ENCODE measurements around the gene OSBPL6.
"Not testable (repeated sequence)": the region's sequence is repeated elsewhere in the genome, so short reads cannot be mapped to it uniquely, and the experiment has no call there.

OSBPL6 gene

GRCh38 chr2:178163395-178163794 is 30.9 kb upstream of the OSBPL6 start:
- Histone ChIP-seq H3K27ac (no peak overlapping the region), H3K4me3 (no peak overlapping the region), H3K9me3 (ENCODE audit: low read depth, low read length) (no peaks in the 10 kb centered on the region), H3K36me3 (ENCODE audit: insufficient read depth, low read length) (no peaks in the 10 kb centered on the region), H3K9ac (ENCODE audit: insufficient read length) (no peak overlapping the region)
- TF ChIP-seq EZH2 (IDR thresholded peaks at IDR 0.05) (no peak), POLR2AphosphoS5 (IDR thresholded peaks at IDR 0.05; ENCODE audit: borderline replicate concordance, low read depth, low read length) (no peak), FOXP2 (optimal IDR thresholded peaks at IDR 0.05; ENCODE audit: control extremely low read depth, extremely low read length, insufficient read depth) (no peak)
- DNase-seq (ENCODE audit: low read depth, low spot score): no peak

- TF ChIP-seq FOXP2 (optimal IDR thresholded peaks at IDR 0.05; ENCODE audit: control extremely low read depth, extremely low read length, insufficient read depth) (no peak), EZH2 (IDR thresholded peaks at IDR 0.05) (no peak), POLR2AphosphoS5 (IDR thresholded peaks at IDR 0.05; ENCODE audit: borderline replicate concordance, low read depth, low read length) (no peak)
- Histone ChIP-seq H3K9me3 (ENCODE audit: low read depth, low read length) (no peaks in the 10 kb centered on the region), H3K36me3 (ENCODE audit: insufficient read depth, low read length) (no peaks in the 10 kb centered on the region), H3K4me3 (no peak overlapping the region), H3K9ac (ENCODE audit: insufficient read length) (no peak overlapping the region), H3K27ac (no peak overlapping the region)
- DNase-seq (ENCODE audit: low read depth, low spot score): no peak
These were observed 30.4 kb upstream of the OSBPL6 start for GRCh38 chr2:178163911-178164310.

GRCh38 chr2:178173657-178174056 is 20.7 kb upstream of the OSBPL6 start:
- Histone ChIP-seq H3K36me3 (ENCODE audit: insufficient read depth, low read length) (no peaks in the 10 kb centered on the region), H3K9ac (ENCODE audit: insufficient read length) (no peak overlapping the region), H3K27ac (no peak overlapping the region), H3K4me3 (no peak overlapping the region), H3K9me3 (ENCODE audit: low read depth, low read length) (no peaks in the 10 kb centered on the region)
- no peak for TF ChIP-seq FOXP2 (optimal IDR thresholded peaks at IDR 0.05; ENCODE audit: control extremely low read depth, extremely low read length, insufficient read depth)
- TF ChIP-seq POLR2AphosphoS5 (IDR thresholded peaks at IDR 0.05; ENCODE audit: borderline replicate concordance, low read depth, low read length): no peak
- TF ChIP-seq EZH2 (IDR thresholded peaks at IDR 0.05): no peak
- DNase-seq (ENCODE audit: low read depth, low spot score): no peak

- DNase-seq (ENCODE audit: low read depth, low spot score): no peak
- H3K27ac ChIP-seq: no peak overlapping the region
- no peak overlapping the region for H3K9ac ChIP-seq (ENCODE audit: insufficient read length)
- no peak overlapping the region for H3K4me3 ChIP-seq
- no peaks in the 10 kb centered on the region for H3K9me3 ChIP-seq (ENCODE audit: low read depth, low read length)
- no peak for TF ChIP-seq EZH2 (IDR thresholded peaks at IDR 0.05)
- TF ChIP-seq FOXP2 (optimal IDR thresholded peaks at IDR 0.05; ENCODE audit: control extremely low read depth, extremely low read length, insufficient read depth): no peak
- no peak for TF ChIP-seq POLR2AphosphoS5 (IDR thresholded peaks at IDR 0.05; ENCODE audit: borderline replicate concordance, low read depth, low read length)
- no peaks in the 10 kb centered on the region for H3K36me3 ChIP-seq (ENCODE audit: insufficient read depth, low read length)
These were observed 17.1 kb upstream of the OSBPL6 start for GRCh38 chr2:178177066-178177679.

- not testable (repeated sequence) for H3K36me3 ChIP-seq (ENCODE audit: insufficient read depth, low read length); H3K9me3 ChIP-seq (ENCODE audit: low read depth, low read length); DNase-seq (ENCODE audit: low read depth, low spot score); H3K4me3 ChIP-seq; H3K27ac ChIP-seq; H3K9ac ChIP-seq (ENCODE audit: insufficient read length)
These were observed 13.7 kb upstream of the OSBPL6 start for GRCh38 chr2:178180648-178181047.

GRCh38 chr2:178187861-178188260 is 6.5 kb upstream of the OSBPL6 start:
- no peak for DNase-seq (ENCODE audit: low read depth, low spot score)
- Histone ChIP-seq H3K27ac (no peak overlapping the region), H3K9ac (ENCODE audit: insufficient read length) (no peak overlapping the region), H3K36me3 (ENCODE audit: insufficient read depth, low read length) (no peaks in the 10 kb centered on the region), H3K9me3 (ENCODE audit: low read depth, low read length) (no peaks in the 10 kb centered on the region), H3K4me3 (no peak overlapping the region)
- TF ChIP-seq EZH2 (IDR thresholded peaks at IDR 0.05) (no peak), POLR2AphosphoS5 (IDR thresholded peaks at IDR 0.05; ENCODE audit: borderline replicate concordance, low read depth, low read length) (no peak), FOXP2 (optimal IDR thresholded peaks at IDR 0.05; ENCODE audit: control extremely low read depth, extremely low read length, insufficient read depth) (no peak)

GRCh38 chr2:178188466-178188865 is 5.8 kb upstream of the OSBPL6 start:
- Histone ChIP-seq H3K9ac (ENCODE audit: insufficient read length) (no peak overlapping the region), H3K27ac (no peak overlapping the region), H3K36me3 (ENCODE audit: insufficient read depth, low read length) (no peaks in the 10 kb centered on the region), H3K9me3 (ENCODE audit: low read depth, low read length) (no peaks in the 10 kb centered on the region), H3K4me3 (no peak overlapping the region)
- no peak for DNase-seq (ENCODE audit: low read depth, low spot score)
- TF ChIP-seq POLR2AphosphoS5 (IDR thresholded peaks at IDR 0.05; ENCODE audit: borderline replicate concordance, low read depth, low read length) (no peak), FOXP2 (optimal IDR thresholded peaks at IDR 0.05; ENCODE audit: control extremely low read depth, extremely low read length, insufficient read depth) (no peak), EZH2 (IDR thresholded peaks at IDR 0.05) (no peak)

- H3K4me3 ChIP-seq: no peak overlapping the region
- H3K36me3 ChIP-seq (ENCODE audit: insufficient read depth, low read length): no peaks in the 10 kb centered on the region
- H3K9ac ChIP-seq (ENCODE audit: insufficient read length): no peak overlapping the region
- no peak for TF ChIP-seq EZH2 (IDR thresholded peaks at IDR 0.05)
- TF ChIP-seq POLR2AphosphoS5 (IDR thresholded peaks at IDR 0.05; ENCODE audit: borderline replicate concordance, low read depth, low read length): no peak
- TF ChIP-seq FOXP2 (optimal IDR thresholded peaks at IDR 0.05; ENCODE audit: control extremely low read depth, extremely low read length, insufficient read depth): no peak
- DNase-seq (ENCODE audit: low read depth, low spot score): no peak
- H3K9me3 ChIP-seq (ENCODE audit: low read depth, low read length): no peaks in the 10 kb centered on the region
- H3K27ac ChIP-seq: no peak overlapping the region
These were observed 3.3 kb upstream of the OSBPL6 start for GRCh38 chr2:178191004-178191508.

- Histone ChIP-seq H3K9me3 (ENCODE audit: low read depth, low read length) (no peaks in the 10 kb centered on the region), H3K9ac (ENCODE audit: insufficient read length) (no peak overlapping the region), H3K4me3 (no peak overlapping the region), H3K27ac (no peak overlapping the region), H3K36me3 (ENCODE audit: insufficient read depth, low read length) (no peaks in the 10 kb centered on the region)
- no peak for DNase-seq (ENCODE audit: low read depth, low spot score)
- TF ChIP-seq EZH2 (IDR thresholded peaks at IDR 0.05) (no peak), POLR2AphosphoS5 (IDR thresholded peaks at IDR 0.05; ENCODE audit: borderline replicate concordance, low read depth, low read length) (no peak), FOXP2 (optimal IDR thresholded peaks at IDR 0.05; ENCODE audit: control extremely low read depth, extremely low read length, insufficient read depth) (no peak)
These were observed 2.8 kb upstream of the OSBPL6 start for GRCh38 chr2:178191511-178191910.

Measured in SK-N-MC (cell line).